Measurements from ENCODE around the gene DNAJC1.

Gene DNAJC1

GRCh38 chr10:21751341-21752310 lies 251.9 kb downstream of the DNAJC1 start:
- Histone ChIP-seq H4K91ac (ENCODE audit: low read depth, low read length, poor library complexity) (no peak overlapping the region), H3K79me1 (ENCODE audit: low read depth, low read length) (no peaks in the 10 kb centered on the region), H2BK5ac (ENCODE audit: low read length) (no peak overlapping the region), H3K4me2 (ENCODE audit: insufficient read depth, low read length, poor library complexity, severe bottlenecking) (no peak overlapping the region), H3K27ac (replicated peaks; ENCODE audit: low read length) (no peak overlapping the region), H2BK120ac (ENCODE audit: low read depth, low read length) (no peak overlapping the region), H2BK15ac (ENCODE audit: low read length) (no peak overlapping the region), H3K9ac (ENCODE audit: low read depth, low read length, poor library complexity) (peak overlapping the region; percentile 0), H3K36me3 (replicated peaks in 1 of 2; ENCODE audit: control insufficient read depth in 2 of 2, insufficient read depth in 2 of 2, low read length in 2 of 2) (peaks cover 0 to 70% of the 10 kb centered on the region in 2 donors), H3K4me3 (ENCODE audit: low read length in 2 of 2) (no peak overlapping the region), H3K23ac (ENCODE audit: low read depth, low read length, poor library complexity) (no peak overlapping the region), H3K27me3 (ENCODE audit: control insufficient read depth in 3 of 3, insufficient read depth in 3 of 3, low read depth in 1 of 3, low read length in 3 of 3) (no peaks in the 10 kb centered on the region), H3K4me1 (ENCODE audit: control insufficient read depth in 2 of 2, insufficient read depth in 1 of 2, low read depth in 1 of 2, low read length in 2 of 2) (peaks cover 0 to 5% of the 10 kb centered on the region in 2 donors), H2AFZ (ENCODE audit: low read length) (no peak overlapping the region), H2AK5ac (ENCODE audit: low read depth, low read length) (no peak overlapping the region), H3K18ac (ENCODE audit: low read length) (peak overlapping the region; percentile 45), H3K4ac (ENCODE audit: low read length) (no peak overlapping the region), H3K14ac (ENCODE audit: low read length) (no peak overlapping the region), H3K9me3 (replicated peaks in 1 of 2; ENCODE audit: control insufficient read depth in 2 of 2, insufficient read depth in 1 of 2, low read depth in 1 of 2, low read length in 2 of 2) (no peaks in the 10 kb centered on the region), H4K8ac (ENCODE audit: low read depth, low read length) (no peak overlapping the region), H2BK12ac (ENCODE audit: low read length) (no peak overlapping the region)
- no CpG with 5 or more reads among the region's 26 CpGs for WGBS, 2 donors (ENCODE audit: extremely low coverage in 2 of 2, insufficient read length in 2 of 2, insufficient replicate concordance in 1 of 2)
- no peak for DNase-seq (ENCODE audit: low spot score)

GRCh38 chr10:21750424-21750823 lies 253.1 kb downstream of the DNAJC1 start:
- H4K91ac ChIP-seq (ENCODE audit: low read depth, low read length, poor library complexity), result no peak overlapping the region
- no peak overlapping the region for H2BK120ac ChIP-seq (ENCODE audit: low read depth, low read length)
- no peaks in the 10 kb centered on the region for H3K79me1 ChIP-seq (ENCODE audit: low read depth, low read length)
- H3K27me3 ChIP-seq (ENCODE audit: control insufficient read depth in 3 of 3, insufficient read depth in 3 of 3, low read depth in 1 of 3, low read length in 3 of 3), result no peaks in the 10 kb centered on the region
- H3K27ac ChIP-seq (replicated peaks; ENCODE audit: low read length), result no peak overlapping the region
- H3K4me3 ChIP-seq (ENCODE audit: low read length in 2 of 2), result peak overlapping the region in 1 of 2 donors; percentile 19
- peak overlapping the region; percentile 33 for H2AK5ac ChIP-seq (ENCODE audit: low read depth, low read length)
- H3K18ac ChIP-seq (ENCODE audit: low read length), result peak overlapping the region; percentile 11
- peaks cover 0 to 4% of the 10 kb centered on the region in 2 donors for H3K4me1 ChIP-seq (ENCODE audit: control insufficient read depth in 2 of 2, insufficient read depth in 1 of 2, low read depth in 1 of 2, low read length in 2 of 2)
- H2BK5ac ChIP-seq (ENCODE audit: low read length), result no peak overlapping the region
- H2BK12ac ChIP-seq (ENCODE audit: low read length), result no peak overlapping the region
- no peak overlapping the region for H3K14ac ChIP-seq (ENCODE audit: low read length)
- no peak overlapping the region for H2AFZ ChIP-seq (ENCODE audit: low read length)
- H3K9ac ChIP-seq (ENCODE audit: low read depth, low read length, poor library complexity), result no peak overlapping the region
- no peak overlapping the region for H4K8ac ChIP-seq (ENCODE audit: low read depth, low read length)
- no peak for DNase-seq (ENCODE audit: low spot score)
- H3K9me3 ChIP-seq (replicated peaks in 1 of 2; ENCODE audit: control insufficient read depth in 2 of 2, insufficient read depth in 1 of 2, low read depth in 1 of 2, low read length in 2 of 2), result no peaks in the 10 kb centered on the region
- no CpG with 5 or more reads among the region's 12 CpGs for WGBS, 2 donors (ENCODE audit: extremely low coverage in 2 of 2, insufficient read length in 2 of 2, insufficient replicate concordance in 1 of 2)
- H3K36me3 ChIP-seq (replicated peaks in 1 of 2; ENCODE audit: control insufficient read depth in 2 of 2, insufficient read depth in 2 of 2, low read length in 2 of 2), result peaks cover 0 to 67% of the 10 kb centered on the region in 2 donors
- no peak overlapping the region for H3K23ac ChIP-seq (ENCODE audit: low read depth, low read length, poor library complexity)
- H3K4ac ChIP-seq (ENCODE audit: low read length), result no peak overlapping the region
- H3K4me2 ChIP-seq (ENCODE audit: insufficient read depth, low read length, poor library complexity, severe bottlenecking), result no peak overlapping the region
- H2BK15ac ChIP-seq (ENCODE audit: low read length), result no peak overlapping the region

GRCh38 chr10:21749788-21750187 lies 253.7 kb downstream of the DNAJC1 start:
- H3K27me3 ChIP-seq (ENCODE audit: control insufficient read depth in 3 of 3, insufficient read depth in 3 of 3, low read depth in 1 of 3, low read length in 3 of 3), result no peaks in the 10 kb centered on the region
- DNase-seq (ENCODE audit: low spot score), result no peak
- peaks cover 0 to 2% of the 10 kb centered on the region in 2 donors for H3K9me3 ChIP-seq (replicated peaks in 1 of 2; ENCODE audit: control insufficient read depth in 2 of 2, insufficient read depth in 1 of 2, low read depth in 1 of 2, low read length in 2 of 2)
- no peak overlapping the region for H3K9ac ChIP-seq (ENCODE audit: low read depth, low read length, poor library complexity)
- peaks cover 0 to 4% of the 10 kb centered on the region in 2 donors for H3K4me1 ChIP-seq (ENCODE audit: control insufficient read depth in 2 of 2, insufficient read depth in 1 of 2, low read depth in 1 of 2, low read length in 2 of 2)
- no peak overlapping the region for H3K23ac ChIP-seq (ENCODE audit: low read depth, low read length, poor library complexity)
- no peak overlapping the region for H4K91ac ChIP-seq (ENCODE audit: low read depth, low read length, poor library complexity)
- no peak overlapping the region for H2BK120ac ChIP-seq (ENCODE audit: low read depth, low read length)
- H3K4ac ChIP-seq (ENCODE audit: low read length), result no peak overlapping the region
- no peak overlapping the region for H2BK12ac ChIP-seq (ENCODE audit: low read length)
- no peak overlapping the region for H3K18ac ChIP-seq (ENCODE audit: low read length)
- H3K27ac ChIP-seq (replicated peaks; ENCODE audit: low read length), result no peak overlapping the region
- no peak overlapping the region for H3K4me3 ChIP-seq (ENCODE audit: low read length in 2 of 2)
- H4K8ac ChIP-seq (ENCODE audit: low read depth, low read length), result no peak overlapping the region
- no peak overlapping the region for H2AFZ ChIP-seq (ENCODE audit: low read length)
- H2BK5ac ChIP-seq (ENCODE audit: low read length), result no peak overlapping the region
- no peaks in the 10 kb centered on the region for H3K79me1 ChIP-seq (ENCODE audit: low read depth, low read length)
- H3K36me3 ChIP-seq (replicated peaks in 1 of 2; ENCODE audit: control insufficient read depth in 2 of 2, insufficient read depth in 2 of 2, low read length in 2 of 2), result peaks cover 3 to 67% of the 10 kb centered on the region in 2 donors
- H3K4me2 ChIP-seq (ENCODE audit: insufficient read depth, low read length, poor library complexity, severe bottlenecking), result no peak overlapping the region
- WGBS, 2 donors (ENCODE audit: extremely low coverage in 2 of 2, insufficient read length in 2 of 2, insufficient replicate concordance in 1 of 2), result no CpG with 5 or more reads among the region's 3 CpGs
- no peak overlapping the region for H2BK15ac ChIP-seq (ENCODE audit: low read length)
- H3K14ac ChIP-seq (ENCODE audit: low read length), result no peak overlapping the region
- H2AK5ac ChIP-seq (ENCODE audit: low read depth, low read length), result no peak overlapping the region

- Histone ChIP-seq H3K4me1 (ENCODE audit: control insufficient read depth in 2 of 2, insufficient read depth in 1 of 2, low read depth in 1 of 2, low read length in 2 of 2) (peaks cover 0 to 4% of the 10 kb centered on the region in 2 donors), H3K14ac (ENCODE audit: low read length) (no peak overlapping the region), H3K9ac (ENCODE audit: low read depth, low read length, poor library complexity) (no peak overlapping the region), H3K4me3 (ENCODE audit: low read length in 2 of 2) (no peak overlapping the region), H3K27me3 (ENCODE audit: control insufficient read depth in 3 of 3, insufficient read depth in 3 of 3, low read depth in 1 of 3, low read length in 3 of 3) (no peaks in the 10 kb centered on the region), H2BK120ac (ENCODE audit: low read depth, low read length) (no peak overlapping the region), H3K27ac (replicated peaks; ENCODE audit: low read length) (no peak overlapping the region), H3K9me3 (replicated peaks in 1 of 2; ENCODE audit: control insufficient read depth in 2 of 2, insufficient read depth in 1 of 2, low read depth in 1 of 2, low read length in 2 of 2) (peaks cover 0 to 2% of the 10 kb centered on the region in 2 donors), H3K23ac (ENCODE audit: low read depth, low read length, poor library complexity) (no peak overlapping the region), H3K79me1 (ENCODE audit: low read depth, low read length) (no peaks in the 10 kb centered on the region), H4K91ac (ENCODE audit: low read depth, low read length, poor library complexity) (no peak overlapping the region), H3K4ac (ENCODE audit: low read length) (no peak overlapping the region), H4K8ac (ENCODE audit: low read depth, low read length) (no peak overlapping the region), H2BK15ac (ENCODE audit: low read length) (no peak overlapping the region), H2AFZ (ENCODE audit: low read length) (no peak overlapping the region), H3K4me2 (ENCODE audit: insufficient read depth, low read length, poor library complexity, severe bottlenecking) (no peak overlapping the region), H3K36me3 (replicated peaks in 1 of 2; ENCODE audit: control insufficient read depth in 2 of 2, insufficient read depth in 2 of 2, low read length in 2 of 2) (peaks cover 11 to 68% of the 10 kb centered on the region in 2 donors), H2AK5ac (ENCODE audit: low read depth, low read length) (no peak overlapping the region), H2BK12ac (ENCODE audit: low read length) (no peak overlapping the region), H3K18ac (ENCODE audit: low read length) (peak overlapping the region; percentile 3), H2BK5ac (ENCODE audit: low read length) (no peak overlapping the region)
- DNase-seq (ENCODE audit: low spot score), result no peak
- WGBS, 2 donors (ENCODE audit: extremely low coverage in 2 of 2, insufficient read length in 2 of 2, insufficient replicate concordance in 1 of 2), result no CpG with 5 or more reads among the region's 4 CpGs
Measured at GRCh38 chr10:21747809-21748208, 255.7 kb downstream of the DNAJC1 start.
